NCI-H1105 treated with DMSO at 0.1 percent for 48 hours (cell line): ENCODE results near the gene LPP.
A peak's percentile ranks its signal among the peaks of the same experiment; 100 is the strongest.

Experiments
- DNase-seq: peaks from one replicate; lab custom pipeline; 2025; lab: John Stamatoyannopoulos, UW

Gene LPP

GRCh38 chr3:188749830-188750229, 595.9 kb downstream of the LPP start:
- no peak for DNase-seq

DNA sequence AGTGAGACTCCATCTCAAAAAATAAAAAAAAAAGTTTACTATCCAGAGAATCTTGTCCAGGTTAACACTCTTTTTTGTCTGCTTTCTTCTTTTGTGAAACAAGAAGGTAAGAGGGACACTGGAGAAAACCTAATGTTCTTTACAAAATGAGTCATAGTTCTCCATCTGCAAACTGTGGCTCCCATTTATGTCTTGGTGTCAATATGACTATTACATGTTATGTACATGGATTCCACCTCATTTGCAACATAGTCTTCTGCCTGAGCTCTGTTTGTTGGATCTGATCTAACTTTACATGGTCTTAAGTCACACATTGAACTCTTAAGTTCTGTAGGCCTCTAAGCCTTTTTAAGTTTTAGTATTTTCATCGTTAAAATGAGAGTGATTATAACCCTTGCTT, 596.7 kb downstream of the LPP start:
- no peak for DNase-seq

- DNase-seq = no peak
These were observed 598.9 kb downstream of the LPP start for GRCh38 chr3:188752850-188753249.

- no peak for DNase-seq
These were observed 600.3 kb downstream of the LPP start for GRCh38 chr3:188754267-188754666.

DNA sequence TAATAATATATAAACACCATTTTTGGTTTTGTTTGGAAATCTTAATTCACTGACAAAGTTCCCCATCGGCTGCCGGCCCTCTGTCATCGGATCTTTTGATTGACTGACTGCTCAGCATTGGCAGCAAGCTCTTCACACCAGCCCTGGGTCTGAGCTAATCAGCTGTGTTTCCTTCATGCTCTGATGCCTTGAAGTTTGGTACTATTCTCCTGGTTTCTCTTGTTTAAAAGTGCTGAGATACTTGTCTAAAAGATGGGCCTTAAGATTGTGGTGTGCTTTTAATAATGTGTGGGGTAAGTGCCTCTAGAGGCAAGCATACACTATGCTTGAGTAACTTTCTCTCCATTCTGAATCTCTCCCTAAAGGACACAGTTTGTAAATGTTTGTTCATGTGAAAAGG, 602.3 kb downstream of the LPP start:
- DNase-seq = no peak

DNA sequence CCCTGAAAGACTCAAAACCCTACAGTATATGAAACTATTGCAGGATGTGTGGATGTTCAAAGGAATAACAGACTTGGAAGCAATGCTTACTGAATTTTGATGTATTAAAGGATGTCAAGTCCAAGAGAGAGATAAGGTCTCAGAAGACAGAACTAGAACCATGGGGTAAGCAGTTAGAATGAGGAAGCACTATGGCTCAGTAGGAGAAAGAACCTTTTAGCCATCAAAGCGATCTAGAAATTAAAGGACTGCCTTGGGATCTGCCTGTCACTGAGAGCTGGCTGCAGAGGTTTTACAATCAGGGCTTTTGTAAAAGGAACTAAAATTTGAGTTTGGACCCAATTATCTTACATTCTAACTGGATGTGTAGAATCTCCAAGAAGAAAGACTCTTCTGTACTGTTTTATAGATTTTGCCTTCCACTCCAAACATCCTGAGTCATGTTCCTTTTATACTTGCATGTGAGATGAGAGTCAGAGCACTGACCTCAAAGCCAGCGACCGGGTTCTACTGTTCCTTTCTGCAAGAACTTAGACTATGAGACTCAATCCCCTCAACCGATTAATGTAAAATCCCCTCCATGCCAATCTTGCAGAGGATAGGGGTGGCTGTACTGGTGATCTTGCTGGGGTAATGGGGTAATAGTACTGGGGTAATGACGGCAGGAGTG, 605.5 kb downstream of the LPP start:
- no peak for DNase-seq

GRCh38 chr3:188760408-188760807, 606.5 kb downstream of the LPP start:
- no peak for DNase-seq

- DNase-seq = no peak
These were observed 607.5 kb downstream of the LPP start for GRCh38 chr3:188761439-188761838.

GRCh38 chr3:188761964-188762363, 608.0 kb downstream of the LPP start:
- DNase-seq = no peak

DNA sequence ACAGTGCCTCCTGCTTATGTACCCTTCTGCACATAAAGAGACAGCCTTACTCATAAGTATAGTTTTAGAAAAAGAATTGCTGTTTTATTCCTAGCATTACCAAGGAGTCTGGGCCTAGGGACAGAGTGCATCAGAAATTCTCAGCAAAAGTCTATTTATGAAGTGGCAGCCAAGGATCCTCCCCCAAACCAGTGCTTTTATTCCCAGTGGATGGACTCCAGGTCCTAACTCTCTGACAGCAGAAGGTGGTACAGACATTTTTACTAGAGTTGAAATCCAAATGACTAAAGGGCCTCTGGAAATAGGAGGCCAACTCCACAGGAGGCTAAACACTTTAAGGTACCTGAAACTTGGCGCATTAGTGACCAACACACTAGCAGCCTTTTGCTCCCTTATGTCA, 610.7 kb downstream of the LPP start:
- no peak for DNase-seq

GRCh38 chr3:188769831-188770230, 615.9 kb downstream of the LPP start:
- peak; percentile 46 for DNase-seq

DNA sequence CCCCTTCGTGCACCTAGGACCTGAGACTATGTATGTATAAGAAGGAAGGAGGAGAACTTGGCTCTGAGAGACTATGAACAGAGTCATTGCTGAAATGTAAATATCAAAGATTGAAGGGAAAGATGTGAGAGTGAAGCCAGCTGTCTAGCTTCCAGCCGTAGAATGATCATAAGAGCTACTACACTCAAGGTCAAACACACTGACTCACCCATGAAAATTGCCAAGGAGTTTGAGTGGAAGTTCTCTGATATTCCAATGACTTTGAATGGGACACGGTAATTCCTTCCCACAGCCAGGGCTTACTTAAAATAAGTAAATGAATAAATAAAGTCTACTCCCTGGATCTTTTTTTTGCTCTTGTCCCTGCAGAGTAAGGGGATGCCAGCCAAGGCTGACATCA, 618.9 kb downstream of the LPP start:
- DNase-seq = no peak

DNA sequence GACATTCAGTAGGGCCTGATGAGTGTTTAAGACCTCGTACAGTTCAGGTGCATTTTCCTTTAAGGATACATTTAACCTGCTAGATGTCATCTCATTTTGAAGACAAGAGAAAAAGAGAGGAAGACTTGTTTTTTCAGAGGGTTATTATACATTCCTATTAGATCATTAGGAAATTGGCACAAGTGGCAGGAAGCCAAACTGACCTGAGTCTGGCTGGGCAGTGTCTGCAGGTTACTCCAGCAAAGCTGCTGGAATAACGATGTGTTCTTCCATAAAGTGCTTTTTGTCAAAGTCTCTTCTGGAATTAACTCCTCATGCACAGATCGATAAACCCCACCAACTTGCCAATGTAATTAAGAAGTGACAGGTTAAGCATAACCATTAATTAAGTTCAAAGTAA, 621.5 kb downstream of the LPP start:
- DNase-seq = no peak

DNA sequence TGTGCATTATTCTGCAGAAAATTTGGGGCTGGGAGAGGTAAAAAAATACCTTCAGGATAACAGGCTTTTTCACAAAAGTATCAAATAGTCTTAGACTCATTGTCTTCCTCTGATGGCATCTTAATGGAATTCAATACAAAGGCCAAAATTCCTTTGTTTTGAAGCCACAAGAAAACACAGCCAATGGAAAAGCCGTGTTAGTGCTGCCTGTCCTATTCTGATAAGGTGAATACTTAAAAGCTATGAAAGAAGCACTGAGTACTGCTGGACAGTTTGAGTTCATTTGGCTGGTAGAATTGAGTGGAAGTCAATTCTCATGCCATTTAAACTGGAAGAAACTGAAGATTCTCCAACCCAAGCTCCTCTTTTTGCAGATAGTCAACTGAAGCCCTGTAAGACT, 622.5 kb downstream of the LPP start:
- DNase-seq = no peak

- DNase-seq = no peak
These were observed 624.3 kb downstream of the LPP start for GRCh38 chr3:188778091-188778852.

GRCh38 chr3:188779281-188779980, 625.5 kb downstream of the LPP start:
- no peak for DNase-seq

GRCh38 chr3:188780193-188781147, 626.5 kb downstream of the LPP start:
- DNase-seq = no peak

- DNase-seq = no peak
These were observed 628.7 kb downstream of the LPP start for GRCh38 chr3:188782613-188783124.

GRCh38 chr3:188786424-188786823, 632.5 kb downstream of the LPP start:
- no peak for DNase-seq

GRCh38 chr3:188788621-188789081, 634.7 kb downstream of the LPP start:
- no peak for DNase-seq

DNA sequence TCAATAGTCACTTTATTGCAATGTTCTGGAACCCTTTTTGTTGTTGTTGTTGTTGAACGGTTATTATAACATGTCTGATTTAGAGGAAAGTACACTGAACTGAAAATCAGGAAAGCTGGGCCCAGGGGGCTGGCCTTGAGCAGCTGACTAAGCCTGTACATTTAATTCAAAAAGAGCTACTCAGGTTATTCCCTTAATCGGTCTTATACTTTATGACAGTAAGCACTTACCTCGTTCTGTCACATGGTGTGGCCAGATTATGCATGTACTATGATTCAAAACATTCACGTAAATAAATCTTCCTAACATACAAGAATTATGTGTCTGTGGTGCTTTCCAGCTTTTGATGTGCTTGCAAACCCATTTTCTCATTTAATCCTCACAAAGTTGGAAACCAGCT, 635.3 kb downstream of the LPP start:
- DNase-seq = no peak

GRCh38 chr3:188791311-188791710, 637.4 kb downstream of the LPP start:
- DNase-seq = no peak
